Esophagus squamous epithelium (tissue), 5 donors: Measurements from ENCODE around the gene NRP2. TPM values are rescaled to one million over a fixed set of nuclear protein-coding genes. Genes with fewer than 3 reads are reported as not detected.

Experiments
- DNase-seq: peaks from one replicate; lab custom pipeline; 2025; lab: John Stamatoyannopoulos, UW
- H3K27ac ChIP-seq, 4 donors: fragments of 200-600 bp; sonication (generic); one replicate each; pipeline ENCODE4 v1.5.1; 2016 to 2019; ENCODE audit warnings: mild to moderate bottlenecking in 1 of 4
- H3K27me3 ChIP-seq, 4 donors: fragments of 200-600 bp; sonication (generic); 1 replicate in 3 of 4; 2 replicates in 1 of 4; pipeline versions ENCODE4 v1.5.1 to v1.6.0; 2017 to 2021; ENCODE audit warnings: antibody characterized with exemption in 1 of 4
- H3K36me3 ChIP-seq, 3 donors: fragments of 200-600 bp; sonication (generic); one replicate each; pipeline ENCODE4 v1.5.1; 2016 to 2019
- H3K4me1 ChIP-seq, 3 donors: fragments of 200-600 bp; sonication (generic); one replicate each; pipeline ENCODE4 v1.5.1; 2017 to 2019
- H3K4me3 ChIP-seq, 4 donors: fragments of 200-600 bp; sonication (generic); 1 replicate in 3 of 4; 2 replicates in 1 of 4; pipeline ENCODE4 v1.5.1; 2016 to 2019; ENCODE audit warnings: mild to moderate bottlenecking in 2 of 4, moderate library complexity in 1 of 4
- H3K9me3 ChIP-seq, 3 donors: fragments of 200-600 bp; sonication (generic); one replicate each; pipeline ENCODE4 v1.5.1; 2016 to 2019
- POLR2A ChIP-seq, 4 donors: fragments of 450-650 bp; IDR thresholded peaks; one replicate each; pipeline ENCODE4 v1.6.1; 2017; ENCODE audit warnings: antibody characterized with exemption in 4 of 4, mild to moderate bottlenecking in 4 of 4, moderate library complexity in 3 of 4
- WGBS, 2 donors: methylation state at CpG; one replicate each; pipeline ENCODE4 v1.1.5; 2018; 5-methylcytosine and 5-hydroxymethylcytosine counted together
- intact Hi-C: fragments of 100-400 bp; cut with DNase I; formaldehyde crosslinking; loops from one replicate; pipeline ENCODE4 v1.15.0; 2022
- total RNA-seq, 4 donors: library from RNA; depleted of rRNA; stranded (reverse); fragments of >200 nt; gene quantifications; one replicate each; pipeline ENCODE4 v1.1.0, GENCODE V29; 2016
- TF ChIP-seq, protein P1 (sequence below), 6 experiments: fragments of 450-650 bp in 4 of 6; fragments of 200-600 bp in 2 of 6; sonication (generic) in 2 of 6; IDR thresholded peaks; one replicate each; pipeline ENCODE4 v1.5.1; 2016 to 2019; ENCODE audit warnings: antibody characterized with exemption in 6 of 6, mild to moderate bottlenecking in 4 of 6, moderate library complexity in 4 of 6
- donor health status: DM: yes; HTN: yes; CAD: no.

Gene NRP2
- total RNA-seq, 4 donors from 2014 or later = 7.1 to 58.6 (median 21.4) TPM

DNA sequence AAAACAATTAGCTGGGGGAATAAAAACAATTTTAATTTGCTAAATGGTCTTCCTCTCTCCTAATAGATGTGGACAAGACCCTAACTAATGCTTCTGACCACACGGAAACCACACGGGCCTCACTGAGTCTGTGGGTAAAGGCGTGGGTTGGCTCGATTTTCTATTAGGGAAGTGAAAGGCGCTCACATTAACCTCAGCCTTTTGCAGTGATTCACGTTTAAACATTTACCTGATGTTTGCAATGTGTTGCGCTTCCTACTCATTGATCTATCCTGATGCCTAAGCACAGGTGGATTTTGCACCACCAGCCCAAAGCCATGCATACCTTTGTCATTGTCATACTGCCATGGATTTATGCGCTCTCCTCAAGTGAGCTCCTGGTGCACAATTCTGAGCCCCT lies 35.6 kb upstream of the NRP2 start:
- DNase-seq = no peak
- TF ChIP-seq, protein P1, sequence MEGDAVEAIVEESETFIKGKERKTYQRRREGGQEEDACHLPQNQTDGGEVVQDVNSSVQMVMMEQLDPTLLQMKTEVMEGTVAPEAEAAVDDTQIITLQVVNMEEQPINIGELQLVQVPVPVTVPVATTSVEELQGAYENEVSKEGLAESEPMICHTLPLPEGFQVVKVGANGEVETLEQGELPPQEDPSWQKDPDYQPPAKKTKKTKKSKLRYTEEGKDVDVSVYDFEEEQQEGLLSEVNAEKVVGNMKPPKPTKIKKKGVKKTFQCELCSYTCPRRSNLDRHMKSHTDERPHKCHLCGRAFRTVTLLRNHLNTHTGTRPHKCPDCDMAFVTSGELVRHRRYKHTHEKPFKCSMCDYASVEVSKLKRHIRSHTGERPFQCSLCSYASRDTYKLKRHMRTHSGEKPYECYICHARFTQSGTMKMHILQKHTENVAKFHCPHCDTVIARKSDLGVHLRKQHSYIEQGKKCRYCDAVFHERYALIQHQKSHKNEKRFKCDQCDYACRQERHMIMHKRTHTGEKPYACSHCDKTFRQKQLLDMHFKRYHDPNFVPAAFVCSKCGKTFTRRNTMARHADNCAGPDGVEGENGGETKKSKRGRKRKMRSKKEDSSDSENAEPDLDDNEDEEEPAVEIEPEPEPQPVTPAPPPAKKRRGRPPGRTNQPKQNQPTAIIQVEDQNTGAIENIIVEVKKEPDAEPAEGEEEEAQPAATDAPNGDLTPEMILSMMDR (IDR thresholded peaks at IDR 0.05) = no peak
- no peak for TF ChIP-seq POLR2A (IDR thresholded peaks at IDR 0.05)
- no peak overlapping the region for H3K4me3 ChIP-seq
- H3K36me3 ChIP-seq = no peaks in the 10 kb centered on the region
- H3K9me3 ChIP-seq = no peaks in the 10 kb centered on the region
- intact Hi-C loops = no loop called here
- H3K4me1 ChIP-seq = peaks cover 0 to 11% (median 11%) of the 10 kb centered on the region in 3 donors
- H3K27ac ChIP-seq = no peak overlapping the region
- 65 to 88% methylated on average over 8 of the region's 8 CpGs for WGBS, 2 donors
- peaks cover 0 to 44% (median 0%) of the 10 kb centered on the region in 4 donors for H3K27me3 ChIP-seq

DNA sequence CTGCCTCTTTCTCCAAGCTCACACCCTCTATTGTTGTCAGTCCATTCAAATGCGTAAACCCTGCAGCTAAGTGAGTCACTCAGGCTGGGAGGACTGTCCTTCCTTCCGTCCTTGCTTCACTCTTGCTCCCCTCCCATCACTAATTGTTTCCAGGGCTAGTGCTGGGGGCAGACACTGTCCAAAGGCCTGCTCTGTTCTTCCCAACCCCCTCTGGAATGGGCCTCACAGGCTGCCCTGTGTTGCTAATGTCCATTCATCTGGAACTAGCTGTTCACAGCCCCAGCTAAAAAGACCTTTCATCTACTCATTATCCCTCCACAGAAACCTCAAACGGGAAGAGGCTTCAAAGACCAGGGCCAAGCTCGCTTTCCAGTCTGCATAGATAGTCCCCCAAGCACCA lies 31.9 kb upstream of the NRP2 start:
- H3K27me3 ChIP-seq = peaks cover 0 to 31% (median 0%) of the 10 kb centered on the region in 4 donors
- no peaks in the 10 kb centered on the region for H3K36me3 ChIP-seq
- no peak overlapping the region for H3K4me3 ChIP-seq
- intact Hi-C loops = no loop called here
- WGBS, 2 donors = 23 to 60% methylated on average over 4 of the region's 4 CpGs
- TF ChIP-seq, protein P1 (IDR thresholded peaks at IDR 0.05) = no peak
- no peak for TF ChIP-seq POLR2A (IDR thresholded peaks at IDR 0.05)
- peaks cover 0 to 11% (median 11%) of the 10 kb centered on the region in 3 donors for H3K4me1 ChIP-seq
- H3K9me3 ChIP-seq = no peaks in the 10 kb centered on the region
- H3K27ac ChIP-seq = peak overlapping the region in 1 of 4 donors; percentile 29
- DNase-seq = no peak

DNA sequence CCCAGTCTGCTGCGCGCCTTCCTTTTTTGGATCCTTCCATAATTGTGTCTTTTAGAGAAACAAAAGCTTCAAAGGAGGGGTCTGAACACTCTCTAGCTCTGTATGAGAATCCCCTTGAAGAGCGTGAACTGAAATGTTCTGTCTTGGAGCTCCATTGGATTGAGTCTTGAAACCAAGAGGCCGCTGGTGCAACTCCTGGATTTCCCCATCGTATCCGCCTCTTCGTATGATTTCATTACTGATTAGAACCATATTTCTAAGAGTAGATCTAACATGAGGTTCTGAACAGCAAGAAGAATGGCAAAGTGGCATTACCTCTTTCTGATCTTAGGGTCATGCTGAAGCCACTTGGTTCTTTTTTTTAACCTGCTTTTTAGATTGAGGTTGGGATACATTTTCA lies 31.4 kb upstream of the NRP2 start:
- H3K4me3 ChIP-seq = no peak overlapping the region
- no peaks in the 10 kb centered on the region for H3K9me3 ChIP-seq
- peaks cover 0 to 31% (median 0%) of the 10 kb centered on the region in 4 donors for H3K27me3 ChIP-seq
- no peaks in the 10 kb centered on the region for H3K36me3 ChIP-seq
- 96 to 98% methylated on average over 7 of the region's 7 CpGs for WGBS, 2 donors
- no peak for TF ChIP-seq POLR2A (IDR thresholded peaks at IDR 0.05)
- TF ChIP-seq, protein P1 (IDR thresholded peaks at IDR 0.05) = no peak
- peak overlapping the region in 1 of 4 donors; percentile 29 for H3K27ac ChIP-seq
- no peak for DNase-seq
- intact Hi-C loops = no loop called here
- peaks cover 0 to 11% (median 11%) of the 10 kb centered on the region in 3 donors for H3K4me1 ChIP-seq

DNA sequence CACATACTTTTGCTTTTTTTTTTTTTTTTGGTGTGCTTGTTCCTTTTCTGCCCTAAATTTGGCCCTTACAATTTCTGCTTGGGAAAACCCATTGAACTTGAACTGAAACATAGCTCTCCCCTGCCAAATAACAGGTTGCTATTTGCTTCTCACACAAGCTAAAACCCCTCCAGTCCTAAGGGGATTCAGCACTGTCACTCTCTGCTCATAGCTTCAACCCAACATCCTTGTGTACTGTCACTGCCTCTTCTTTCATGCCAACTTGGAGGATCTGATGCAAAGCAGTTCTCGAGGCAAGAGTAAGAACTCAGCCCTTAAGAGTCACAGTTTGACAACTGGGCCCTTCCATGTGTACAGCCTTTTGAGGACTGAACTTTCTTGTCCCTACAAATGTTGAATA lies 30.6 kb upstream of the NRP2 start:
- no peak for DNase-seq
- Histone ChIP-seq H3K4me1 (peaks cover 0 to 13% (median 11%) of the 10 kb centered on the region in 3 donors), H3K27me3 (peaks cover 0 to 36% (median 0%) of the 10 kb centered on the region in 4 donors), H3K36me3 (no peaks in the 10 kb centered on the region), H3K27ac (no peak overlapping the region), H3K4me3 (no peak overlapping the region), H3K9me3 (no peaks in the 10 kb centered on the region)
- WGBS, 2 donors = 0% methylated on average over 1 of the region's 1 CpG
- intact Hi-C loops = no loop called here
- TF ChIP-seq, protein P1 (IDR thresholded peaks at IDR 0.05) = no peak
- no peak for TF ChIP-seq POLR2A (IDR thresholded peaks at IDR 0.05)

DNA sequence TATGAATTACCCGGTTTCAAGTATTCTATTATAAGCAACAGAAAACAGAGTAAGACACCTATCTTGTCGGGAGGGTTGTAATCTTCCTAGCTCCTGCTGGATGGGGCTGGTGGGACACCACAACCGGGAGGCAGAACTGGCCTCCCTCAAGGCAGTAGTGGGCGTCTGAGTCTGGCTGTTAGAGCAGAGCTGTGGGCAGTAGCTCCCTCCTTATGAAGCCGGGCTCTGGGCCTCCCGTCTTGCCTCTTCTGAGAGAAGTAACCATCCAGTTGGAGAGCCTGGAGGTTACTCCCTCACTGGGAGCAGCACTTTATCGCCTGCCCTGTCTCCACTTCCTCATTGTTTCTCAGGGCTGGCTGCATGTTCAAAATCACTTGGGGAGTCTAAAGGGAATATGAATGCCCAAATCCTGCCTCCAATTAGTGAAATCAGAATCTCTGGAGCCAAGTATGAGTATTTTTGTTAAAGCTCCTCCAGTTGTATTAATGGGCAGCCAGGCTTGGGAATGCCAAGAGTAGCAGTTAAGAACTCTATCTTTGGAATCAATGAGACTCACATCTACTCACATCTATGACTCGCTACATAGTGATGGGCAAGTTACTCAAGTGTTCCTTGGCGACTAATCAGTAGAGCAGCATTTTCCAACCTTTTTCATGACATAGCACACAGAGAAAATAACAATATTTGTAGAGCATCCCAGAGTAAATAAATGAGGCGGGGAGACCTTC lies 27.3 kb upstream of the NRP2 start:
- Histone ChIP-seq H3K27me3 (peaks cover 0 to 17% (median 0%) of the 10 kb centered on the region in 4 donors), H3K36me3 (no peaks in the 10 kb centered on the region), H3K4me1 (peaks cover 0 to 27% (median 14%) of the 10 kb centered on the region in 3 donors), H3K4me3 (no peak overlapping the region), H3K9me3 (no peaks in the 10 kb centered on the region), H3K27ac (peak overlapping the region in 1 of 4 donors; percentile 3)
- intact Hi-C loops = no loop called here
- DNase-seq = no peak
- 82 to 86% methylated on average over 6 to 7 of the region's 10 CpGs for WGBS, 2 donors
- TF ChIP-seq, protein P1 (IDR thresholded peaks at IDR 0.05) = no peak
- no peak for TF ChIP-seq POLR2A (IDR thresholded peaks at IDR 0.05)
